ENCODE results near the gene TMEM185B.

DNA sequence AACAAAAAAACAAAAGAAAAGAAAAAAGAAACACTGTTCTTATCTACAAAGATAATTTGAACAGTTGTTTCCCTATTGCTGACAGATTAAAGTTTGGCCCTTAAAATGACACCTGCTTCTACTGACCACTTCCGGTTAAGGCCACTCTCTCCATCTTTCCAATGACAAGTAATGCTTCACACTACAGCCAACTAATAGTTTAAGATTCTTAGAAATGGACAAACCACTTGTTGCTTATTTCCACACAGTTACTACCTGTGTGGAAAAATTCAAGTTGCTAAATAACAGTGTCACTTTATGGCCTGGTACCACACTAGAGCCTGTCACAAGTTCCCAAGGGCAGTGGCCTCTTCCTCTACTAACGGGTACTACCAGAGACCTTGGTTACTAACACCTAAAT lies 2.4 kb downstream of the TMEM185B start:
- TF ChIP-seq CTCF (IDR thresholded peaks at IDR 0.05; ENCODE audit: low read depth, low read length, poor library complexity, severe bottlenecking), result no peak
- no peak for TF ChIP-seq EZH2phosphoT487 (IDR thresholded peaks at IDR 0.05; ENCODE audit: borderline replicate concordance, low read length)

Data from DOHH2 (cell line).